Loucy (cell line): ENCODE data around the gene ARHGAP15.

Experiments used
- EZH2phosphoT487 ChIP-seq: fragments of 200-600 bp; IDR thresholded peaks from 2 replicates; pipeline ENCODE4 v1.6.1; 2018; ENCODE audit warnings: antibody characterized with exemption, mild to moderate bottlenecking, moderate library complexity, borderline replicate concordance
- TF ChIP-seq, protein P1 (sequence below): fragments of 200-600 bp; sonication (generic); conservative IDR thresholded peaks from 2 replicates; pipeline ENCODE4 v1.5.1; 2014; ENCODE audit warnings: mild to moderate bottlenecking, antibody characterized with exemption, low read length

DNA sequence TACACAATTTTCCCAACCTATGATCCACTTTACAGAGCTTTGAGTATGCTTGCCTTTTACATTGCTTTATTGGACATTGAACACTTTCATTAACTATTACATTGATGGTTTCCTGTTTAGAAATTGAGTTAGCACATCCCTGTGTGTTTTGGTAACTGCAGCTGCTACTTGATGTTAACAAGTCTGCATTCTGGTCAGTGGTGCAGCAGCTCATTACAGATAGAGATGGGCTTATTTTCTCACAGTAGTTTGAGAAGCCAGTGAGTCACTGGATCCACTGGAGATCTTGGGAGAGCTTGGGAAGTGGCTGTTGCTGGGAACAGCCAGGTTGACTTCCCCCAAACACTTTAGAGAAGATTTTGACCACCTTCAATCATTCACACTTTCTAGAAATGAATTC is 150.5 kb downstream of the ARHGAP15 start:
- TF ChIP-seq EZH2phosphoT487: no peak
- TF ChIP-seq, protein P1, sequence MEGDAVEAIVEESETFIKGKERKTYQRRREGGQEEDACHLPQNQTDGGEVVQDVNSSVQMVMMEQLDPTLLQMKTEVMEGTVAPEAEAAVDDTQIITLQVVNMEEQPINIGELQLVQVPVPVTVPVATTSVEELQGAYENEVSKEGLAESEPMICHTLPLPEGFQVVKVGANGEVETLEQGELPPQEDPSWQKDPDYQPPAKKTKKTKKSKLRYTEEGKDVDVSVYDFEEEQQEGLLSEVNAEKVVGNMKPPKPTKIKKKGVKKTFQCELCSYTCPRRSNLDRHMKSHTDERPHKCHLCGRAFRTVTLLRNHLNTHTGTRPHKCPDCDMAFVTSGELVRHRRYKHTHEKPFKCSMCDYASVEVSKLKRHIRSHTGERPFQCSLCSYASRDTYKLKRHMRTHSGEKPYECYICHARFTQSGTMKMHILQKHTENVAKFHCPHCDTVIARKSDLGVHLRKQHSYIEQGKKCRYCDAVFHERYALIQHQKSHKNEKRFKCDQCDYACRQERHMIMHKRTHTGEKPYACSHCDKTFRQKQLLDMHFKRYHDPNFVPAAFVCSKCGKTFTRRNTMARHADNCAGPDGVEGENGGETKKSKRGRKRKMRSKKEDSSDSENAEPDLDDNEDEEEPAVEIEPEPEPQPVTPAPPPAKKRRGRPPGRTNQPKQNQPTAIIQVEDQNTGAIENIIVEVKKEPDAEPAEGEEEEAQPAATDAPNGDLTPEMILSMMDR: no peak
